H1 (cell line): Measurements from ENCODE around the gene ZFP90. TPM values are rescaled to one million over a fixed set of nuclear protein-coding genes. Genes with fewer than 3 reads are reported as not detected.

Experiments used
- CTCF ChIA-PET: fragments of 300-600 bp; sonication (Branson Sonifier 250); formaldehyde crosslinking; loops from one replicate; lab custom pipeline; 2021; ENCODE audit not compliant: partially characterized antibody; lab: Charles Lee
- POLR2A ChIA-PET: fragments of 300-600 bp; sonication (Branson Sonifier 250); formaldehyde crosslinking; loops from one replicate; lab custom pipeline; 2021; ENCODE audit warnings: inconsistent platforms; ENCODE audit not compliant: partially characterized antibody; lab: Charles Lee
- DNase-seq, 2 experiments: peaks; one replicate each; pipeline versions ENCODE4 v3.0.0 to v3.0.0-alpha.2; 2010 to 2022; ENCODE audit warnings: low spot score in 2 of 2, low read depth in 1 of 2, mixed read lengths in 1 of 2
- FAIRE-seq: peaks from 2 replicates; lab custom pipeline; 2011; peaks lifted over from hg19 to GRCh38; lab: Jason Lieb, UNC
- H2AFZ ChIP-seq: 2 replicates; pipeline ENCODE4 v1.8.1; 2012; ENCODE audit warnings: low read length, inconsistent platforms
- H2AK5ac ChIP-seq: 2 replicates; pipeline ENCODE4 v1.6.1; 2013; ENCODE audit warnings: low read depth, low read length
- H2BK120ac ChIP-seq: replicated peaks from 2 replicates; pipeline ENCODE3; 2013; ENCODE audit warnings: low read depth, low read length, inconsistent platforms
- H2BK12ac ChIP-seq: 2 replicates; pipeline ENCODE4 v1.6.1; 2013; ENCODE audit warnings: low read depth, low read length
- H2BK15ac ChIP-seq: 2 replicates; pipeline ENCODE4 v1.6.1; 2013; ENCODE audit warnings: low read length
- H2BK20ac ChIP-seq: 2 replicates; pipeline ENCODE4 v1.6.1; 2013; ENCODE audit warnings: low read length
- H2BK5ac ChIP-seq: 2 replicates; pipeline ENCODE4 v1.6.1; 2013; ENCODE audit warnings: low read depth, low read length
- H3K14ac ChIP-seq: 2 replicates; pipeline ENCODE4 v1.6.1; 2013; ENCODE audit warnings: inconsistent platforms; ENCODE audit not compliant: insufficient read length
- H3K18ac ChIP-seq: 2 replicates; pipeline ENCODE4 v1.6.1; 2013; ENCODE audit warnings: low read length; ENCODE audit errors: extremely low read depth
- H3K23ac ChIP-seq: 2 replicates; pipeline ENCODE4 v1.6.1; 2013; ENCODE audit warnings: inconsistent platforms; ENCODE audit not compliant: insufficient read length
- H3K23me2 ChIP-seq: 2 replicates; pipeline ENCODE4 v1.6.1; 2013; ENCODE audit warnings: low read depth, low read length
- H3K27ac ChIP-seq: 2 replicates; pipeline ENCODE4 v1.6.1; 2011; ENCODE audit warnings: low read depth, low read length, inconsistent platforms
- H3K27me3 ChIP-seq, 4 experiments: replicated peaks in 1 of 4; 1 replicate in 1 of 4; 2 replicates in 3 of 4; pipeline versions ENCODE4 v1.6.1 to v1.8.1; 2011 to 2013; ENCODE audit warnings: low read length in 3 of 4, mild to moderate bottlenecking in 3 of 4, inconsistent platforms in 2 of 4, mixed read lengths in 2 of 4, moderate library complexity in 1 of 4; ENCODE audit not compliant: control insufficient read depth in 3 of 4, insufficient read depth in 3 of 4; ENCODE audit errors: extremely low read depth in 1 of 4
- H3K36me3 ChIP-seq, 4 experiments: 2 replicates each; pipeline versions ENCODE4 v1.6.1 to v1.8.1; 2011 to 2013; ENCODE audit warnings: mild to moderate bottlenecking in 4 of 4, low read length in 3 of 4, moderate library complexity in 2 of 4, control low read depth in 1 of 4, inconsistent platforms in 1 of 4; ENCODE audit not compliant: insufficient read depth in 4 of 4, control insufficient read depth in 2 of 4
- H3K4ac ChIP-seq: replicated peaks from 2 replicates; pipeline ENCODE3; 2013; ENCODE audit warnings: low read length, low read depth, mixed read lengths, inconsistent platforms; ENCODE audit not compliant: insufficient read length
- H3K4me1 ChIP-seq, 4 experiments: replicated peaks in 1 of 4; 1 replicate in 1 of 4; 2 replicates in 3 of 4; pipeline versions ENCODE4 v1.6.1 to v1.8.1; 2011 to 2013; ENCODE audit warnings: low read length in 3 of 4, inconsistent platforms in 2 of 4, mixed read lengths in 1 of 4; ENCODE audit not compliant: insufficient read depth in 4 of 4, control insufficient read depth in 3 of 4
- H3K4me2 ChIP-seq, 2 experiments: 2 replicates each; pipeline versions ENCODE4 v1.6.1 to v1.8.1; 2011 to 2013; ENCODE audit warnings: low read depth in 2 of 2, low read length in 2 of 2, control low read depth in 1 of 2, inconsistent platforms in 1 of 2, mild to moderate bottlenecking in 1 of 2; ENCODE audit not compliant: insufficient read depth in 1 of 2
- H3K4me3 ChIP-seq, 4 experiments: fragments of 200-600, 300-600 bp in 1 of 4; sonication (generic), shearing (Covaris generic), sonication (Bioruptor Twin) in 1 of 4; 2 replicates each; pipeline versions ENCODE4 v1.5.1 to v1.8.1; 2011 to 2016; ENCODE audit warnings: low read length in 4 of 4, low read depth in 3 of 4, control low read depth in 2 of 4, inconsistent platforms in 2 of 4, mild to moderate bottlenecking in 2 of 4, mixed read lengths in 1 of 4, moderate library complexity in 1 of 4; ENCODE audit not compliant: insufficient read depth in 2 of 4; ENCODE audit errors: extremely low read depth in 1 of 4
- H3K56ac ChIP-seq: replicated peaks from 2 replicates; pipeline ENCODE3; 2013; ENCODE audit warnings: low read depth, mild to moderate bottlenecking, mixed read lengths, low read length, inconsistent platforms; ENCODE audit not compliant: insufficient read length
- H3K79me1 ChIP-seq: 2 replicates; pipeline ENCODE4 v1.6.1; 2013; ENCODE audit warnings: low read depth, low read length, control low read depth
- H3K79me2 ChIP-seq, 2 experiments: 2 replicates each; pipeline versions ENCODE4 v1.6.1 to v1.8.1; 2012 to 2013; ENCODE audit warnings: low read length in 2 of 2, mild to moderate bottlenecking in 2 of 2, inconsistent platforms in 1 of 2; ENCODE audit not compliant: insufficient read depth in 2 of 2, control insufficient read depth in 1 of 2
- H3K9ac ChIP-seq, 4 experiments: replicated peaks in 1 of 4; 1 replicate in 1 of 4; 2 replicates in 3 of 4; pipeline versions ENCODE4 v1.6.1 to v1.8.1; 2011 to 2013; ENCODE audit warnings: low read depth in 3 of 4, low read length in 3 of 4, control low read depth in 2 of 4, mild to moderate bottlenecking in 2 of 4, moderate library complexity in 2 of 4, inconsistent platforms in 1 of 4; ENCODE audit errors: extremely low read depth in 1 of 4
- H3K9me3 ChIP-seq, 2 experiments: 2 replicates each; pipeline versions ENCODE4 v1.6.1 to v1.8.1; 2012 to 2013; ENCODE audit warnings: mild to moderate bottlenecking in 2 of 2, moderate library complexity in 2 of 2, control low read depth in 1 of 2, inconsistent platforms in 1 of 2, low read depth in 1 of 2, low read length in 1 of 2, mixed read lengths in 1 of 2; ENCODE audit not compliant: insufficient read depth in 2 of 2
- H4K20me1 ChIP-seq, 2 experiments: replicated peaks in 1 of 2; 2 replicates each; pipeline versions ENCODE3 to v1.8.1; 2011 to 2013; ENCODE audit warnings: inconsistent platforms in 2 of 2, low read length in 2 of 2, mild to moderate bottlenecking in 1 of 2; ENCODE audit not compliant: insufficient read depth in 2 of 2, control insufficient read depth in 1 of 2
- H4K5ac ChIP-seq: 2 replicates; pipeline ENCODE4 v1.6.1; 2013; ENCODE audit warnings: low read length, low read depth, mixed read lengths, inconsistent platforms; ENCODE audit not compliant: insufficient read length
- H4K8ac ChIP-seq: 2 replicates; pipeline ENCODE4 v1.8.0; 2013; ENCODE audit warnings: mild to moderate bottlenecking, moderate library complexity, low read length, inconsistent platforms; ENCODE audit not compliant: insufficient read depth; ENCODE audit errors: extremely low read depth
- H4K91ac ChIP-seq: replicated peaks from 2 replicates; pipeline ENCODE3; 2013; ENCODE audit warnings: low read length, mixed read lengths, inconsistent platforms; ENCODE audit not compliant: insufficient read length
- CHD2 ChIP-seq: IDR thresholded peaks from 2 replicates; pipeline ENCODE4 v1.6.1; 2012; ENCODE audit warnings: low read length, improper control_type of control experiment
- CTBP2 ChIP-seq: IDR thresholded peaks from 2 replicates; pipeline ENCODE4 v1.7.0; 2011; ENCODE audit warnings: borderline replicate concordance, mild to moderate bottlenecking, moderate library complexity, mixed read lengths, low read length; ENCODE audit not compliant: insufficient read depth, insufficient read length
- HDAC6 ChIP-seq: IDR thresholded peaks from one replicate; pipeline ENCODE4 v1.7.1; 2012; ENCODE audit warnings: low read depth, mild to moderate bottlenecking, inconsistent platforms, low read length, moderate library complexity
- KDM5A ChIP-seq: fragments of 200-600 bp; IDR thresholded peaks from 2 replicates; pipeline ENCODE4 v1.7.1; 2012; ENCODE audit warnings: mild to moderate bottlenecking, low read length, inconsistent platforms, mixed read lengths
- PHF8 ChIP-seq: fragments of 200-600 bp; sonication (generic); conservative IDR thresholded peaks from 2 replicates; pipeline ENCODE4 v1.7.1; 2012; ENCODE audit warnings: low read depth, mild to moderate bottlenecking, inconsistent platforms, low read length, moderate library complexity
- POU5F1 ChIP-seq: IDR thresholded peaks from 2 replicates; pipeline ENCODE4 v1.6.1; 2011; ENCODE audit warnings: low read depth, mild to moderate bottlenecking, low read length, moderate library complexity
- RBBP5 ChIP-seq: IDR thresholded peaks from 2 replicates; pipeline ENCODE4 v1.7.1; 2012; ENCODE audit warnings: low read depth, mild to moderate bottlenecking, inconsistent platforms, low read length, moderate library complexity, borderline replicate concordance
- RXRA ChIP-seq: IDR thresholded peaks from 2 replicates; pipeline ENCODE4 v1.6.1; 2011; ENCODE audit warnings: low read depth, mild to moderate bottlenecking, low read length, moderate library complexity; ENCODE audit not compliant: insufficient read depth
- SAP30 ChIP-seq: fragments of 300-600 bp; sonication (generic); IDR thresholded peaks from 2 replicates; pipeline ENCODE4 v1.7.1; 2012; ENCODE audit warnings: low read length, moderate library complexity, mild to moderate bottlenecking, inconsistent platforms; ENCODE audit not compliant: insufficient read depth, insufficient replicate concordance
- SRF ChIP-seq: IDR thresholded peaks from 2 replicates; pipeline ENCODE4 v1.6.1; 2011; ENCODE audit warnings: mild to moderate bottlenecking, low read depth, low read length, moderate library complexity
- TAF1 ChIP-seq: IDR thresholded peaks from 2 replicates; pipeline ENCODE4 v1.6.1; 2011; ENCODE audit warnings: mild to moderate bottlenecking, low read depth, low read length
- TAF7 ChIP-seq: optimal IDR thresholded peaks from 2 replicates; pipeline ENCODE3; 2011; ENCODE audit warnings: low read depth, mild to moderate bottlenecking, inconsistent platforms, low read length, moderate library complexity, borderline replicate concordance
- USF2 ChIP-seq: IDR thresholded peaks from 2 replicates; pipeline ENCODE4 v1.6.1; 2011; ENCODE audit warnings: low read length, improper control_type of control experiment
- WGBS, 2 experiments: shearing (Covaris generic) in 1 of 2; methylation state at CpG; one replicate each; pipeline versions ENCODE4 v1.1.6 to v1.1.7; 2013 to 2015; ENCODE audit warnings: low lambda C conversion rate in 2 of 2, mixed read lengths in 2 of 2, inconsistent platforms in 1 of 2, low coverage in 1 of 2, missing lambda C conversion rate in 1 of 2; ENCODE audit not compliant: insufficient replicate concordance in 2 of 2, insufficient coverage in 1 of 2, insufficient read length in 1 of 2; ENCODE audit errors: extremely low coverage in 1 of 2, missing lambda C conversion rate in 1 of 2; 5-methylcytosine and 5-hydroxymethylcytosine counted together
- polyA plus RNA-seq, 7 experiments: library from polyadenylated mRNA; depleted of rRNA in 3 of 7; stranded (reverse) in 5 of 7; unstranded in 2 of 7; fragments of >200 nt in 5 of 7; fragments of 200-250 nt in 2 of 7; gene quantifications; 1 replicate in 5 of 7; 2 replicates in 1 of 7; 4 replicates in 1 of 7; pipeline versions ENCODE4 v1.2.1 to v1.2.3, GENCODE V29; 2011 to 2013; ENCODE audit warnings: missing spikeins in 2 of 7, mixed read lengths in 2 of 7
- total RNA-seq: library from RNA; stranded (reverse); fragmentation: NEBNext Ultra II Directional; extraction: Animal tissue kit (Norgen Biotek cat#: 25700); gene quantifications from 2 replicates; pipeline ENCODE4 v1.2.1, GENCODE V29; 2021

Gene ZFP90
- total and polyA plus RNA-seq, 2 of the 8 experiments (the other 6 are each of a cell fraction or from before 2014, with no cell fraction given): 10.3 to 19.1 TPM

- no peaks in the 10 kb centered on the region for H3K27me3 ChIP-seq
- FAIRE-seq (no peak), DNase-seq (no peak)
- H2BK20ac ChIP-seq: no peak overlapping the region
- no peaks in the 10 kb centered on the region for H4K20me1 ChIP-seq
- H3K4me2 ChIP-seq: no peak overlapping the region
- ChIA-PET CTCF (interaction anchor here (1.3 kb wide), 1 partner anchor 39 kb away, joined by 4 read pairs; no protein-coding TSS in a partner anchor), POLR2A (no interaction called here)
- H3K9me3 ChIP-seq: peaks cover 7 to 22% of the 10 kb centered on the region in 2 experiments
- peaks cover 2% of the 10 kb centered on the region; the same call in 1 of the 2 replicates for H3K23me2 ChIP-seq
- no peak overlapping the region for H2BK15ac ChIP-seq
- no peak overlapping the region for H2BK5ac ChIP-seq
- no peak overlapping the region for H3K4me3 ChIP-seq
- H3K9ac ChIP-seq: no peak overlapping the region
- H3K18ac ChIP-seq: no peak overlapping the region
- H3K56ac ChIP-seq: no peak overlapping the region
- H4K8ac ChIP-seq: no peak overlapping the region
- H2AK5ac ChIP-seq: no peak overlapping the region
- H3K4me1 ChIP-seq: no peaks in the 10 kb centered on the region
- no peak overlapping the region for H3K27ac ChIP-seq
- H4K5ac ChIP-seq: no peak overlapping the region
- H2AFZ ChIP-seq: no peak overlapping the region
- H4K91ac ChIP-seq: no peak overlapping the region
- H3K14ac ChIP-seq: no peak overlapping the region
- H3K79me2 ChIP-seq: peaks cover 0 to 2% of the 10 kb centered on the region in 2 experiments; a peak in 1 of 4 replicates
- peaks cover 0 to 33% (median 16%) of the 10 kb centered on the region in 4 experiments; a peak in 7 of 8 replicates for H3K36me3 ChIP-seq
- no peak overlapping the region for H3K4ac ChIP-seq
- H2BK120ac ChIP-seq: no peak overlapping the region
- WGBS, 2 experiments: 97% methylated on average over 4 of the region's 4 CpGs; no CpG with 5 or more reads in 1 of the 2 experiments
- no peak overlapping the region for H3K23ac ChIP-seq
- peaks cover 3% of the 10 kb centered on the region for H3K79me1 ChIP-seq
- no peak overlapping the region for H2BK12ac ChIP-seq
- TF ChIP-seq RXRA: no peak
- no peak for TF ChIP-seq POU5F1
- no peak for TF ChIP-seq TAF1
- TF ChIP-seq CTBP2: no peak
- no peak for TF ChIP-seq SAP30
- TF ChIP-seq SRF: no peak
- no peak for TF ChIP-seq TAF7
- no peak for TF ChIP-seq HDAC6
- no peak for TF ChIP-seq KDM5A
- no peak for TF ChIP-seq RBBP5
- TF ChIP-seq PHF8: no peak
- TF ChIP-seq CHD2: no peak
- no peak for TF ChIP-seq USF2
Measured at GRCh38 chr16:68548947-68549346, 9.9 kb downstream of the ZFP90 start.
